Measurements from ENCODE around the gene MLLT11.

Gene MLLT11

GRCh38 chr1:151065089-151065645, 5.0 kb downstream of the MLLT11 start:
- Histone ChIP-seq H3K9ac (ENCODE audit: low read length) (no peak overlapping the region), H3K4me2 (ENCODE audit: low read length) (no peak overlapping the region), H3K27ac (ENCODE audit: low read depth, low read length) (no peak overlapping the region), H3K79me1 (ENCODE audit: low read length) (peaks cover 8% of the 10 kb centered on the region), H4K8ac (ENCODE audit: low read depth, low read length) (no peak overlapping the region), H3K56ac (ENCODE audit: low read length) (no peak overlapping the region), H3K27me3 (ENCODE audit: insufficient read depth, low read length, poor library complexity) (no peaks in the 10 kb centered on the region), H3K4ac (ENCODE audit: low read depth, low read length) (no peak overlapping the region), H2AK5ac (ENCODE audit: low read length) (no peak overlapping the region), H2BK120ac (ENCODE audit: low read depth, low read length) (no peak overlapping the region), H2BK5ac (ENCODE audit: low read length) (no peak overlapping the region), H3K23ac (ENCODE audit: low read length) (no peak overlapping the region), H3K4me1 (ENCODE audit: control insufficient read depth, low read depth, low read length) (peaks cover 3% of the 10 kb centered on the region), H3K18ac (ENCODE audit: low read length) (no peak overlapping the region), H2BK15ac (replicated peaks; ENCODE audit: low read depth) (no peak overlapping the region), H3K36me3 (ENCODE audit: control insufficient read depth, insufficient read depth, low read length) (peaks cover 5% of the 10 kb centered on the region), H3K4me3 (ENCODE audit: low read length) (no peak overlapping the region), H3K79me2 (ENCODE audit: control insufficient read depth, insufficient read depth, low read length) (peaks cover 49% of the 10 kb centered on the region), H4K5ac (ENCODE audit: low read length) (no peak overlapping the region)
- no peak for DNase-seq

DNA sequence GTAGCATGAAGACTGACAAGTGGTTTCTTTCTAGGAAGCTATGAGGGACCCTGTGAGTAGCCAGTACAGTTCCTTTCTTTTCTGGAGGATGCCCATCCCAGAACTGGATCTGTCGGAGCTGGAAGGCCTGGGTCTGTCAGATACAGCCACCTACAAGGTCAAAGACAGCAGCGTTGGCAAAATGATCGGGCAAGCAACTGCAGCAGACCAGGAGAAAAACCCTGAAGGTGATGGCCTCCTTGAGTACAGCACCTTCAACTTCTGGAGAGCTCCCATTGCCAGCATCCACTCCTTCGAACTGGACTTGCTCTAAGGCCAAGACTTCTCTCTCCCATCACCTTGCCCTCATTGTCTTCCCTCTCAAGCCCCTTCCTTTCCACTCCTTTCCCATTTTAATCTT, 7.0 kb downstream of the MLLT11 start:
- Histone ChIP-seq H3K23ac (ENCODE audit: low read length) (no peak overlapping the region), H3K4me3 (ENCODE audit: low read length) (no peak overlapping the region), H3K79me1 (ENCODE audit: low read length) (peaks cover 8% of the 10 kb centered on the region), H3K18ac (ENCODE audit: low read length) (no peak overlapping the region), H2AK5ac (ENCODE audit: low read length) (no peak overlapping the region), H2BK120ac (ENCODE audit: low read depth, low read length) (no peak overlapping the region), H3K9ac (ENCODE audit: low read length) (no peak overlapping the region), H3K36me3 (ENCODE audit: control insufficient read depth, insufficient read depth, low read length) (peaks cover 5% of the 10 kb centered on the region), H4K8ac (ENCODE audit: low read depth, low read length) (no peak overlapping the region), H3K56ac (ENCODE audit: low read length) (no peak overlapping the region), H4K5ac (ENCODE audit: low read length) (no peak overlapping the region), H2BK5ac (ENCODE audit: low read length) (no peak overlapping the region), H3K27me3 (ENCODE audit: insufficient read depth, low read length, poor library complexity) (no peaks in the 10 kb centered on the region), H3K4me1 (ENCODE audit: control insufficient read depth, low read depth, low read length) (peaks cover 3% of the 10 kb centered on the region), H3K4me2 (ENCODE audit: low read length) (no peak overlapping the region), H2BK15ac (replicated peaks; ENCODE audit: low read depth) (no peak overlapping the region), H3K4ac (ENCODE audit: low read depth, low read length) (no peak overlapping the region), H3K27ac (ENCODE audit: low read depth, low read length) (no peak overlapping the region), H3K79me2 (ENCODE audit: control insufficient read depth, insufficient read depth, low read length) (peaks cover 37% of the 10 kb centered on the region)
- no CpG with 5 or more reads among the region's 4 CpGs for WGBS (ENCODE audit: extremely low coverage, insufficient coverage, low lambda C conversion rate)
- no peak for DNase-seq

DNA sequence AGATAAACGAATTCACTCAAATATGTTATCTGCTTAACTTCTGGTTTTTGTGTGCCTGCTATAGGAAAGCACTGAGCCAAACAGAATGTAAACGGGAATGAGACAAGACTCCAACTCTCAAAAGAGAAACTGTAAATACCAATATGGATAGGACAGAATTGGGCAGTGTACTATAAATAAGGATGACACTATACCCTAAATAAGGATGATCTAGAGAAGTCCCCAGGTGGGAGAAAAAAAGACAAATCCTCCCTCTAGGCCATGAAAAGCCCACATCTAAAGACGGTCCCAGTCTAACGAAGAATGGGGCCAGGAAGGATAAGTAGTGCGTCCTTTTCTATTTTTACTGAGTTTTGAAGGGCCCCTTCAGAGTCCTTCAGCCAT, 8.9 kb downstream of the MLLT11 start:
- Histone ChIP-seq H3K79me2 (ENCODE audit: control insufficient read depth, insufficient read depth, low read length) (peaks cover 24% of the 10 kb centered on the region), H2BK120ac (ENCODE audit: low read depth, low read length) (no peak overlapping the region), H3K9ac (ENCODE audit: low read length) (no peak overlapping the region), H3K56ac (ENCODE audit: low read length) (no peak overlapping the region), H3K4ac (ENCODE audit: low read depth, low read length) (no peak overlapping the region), H4K5ac (ENCODE audit: low read length) (no peak overlapping the region), H3K4me3 (ENCODE audit: low read length) (no peak overlapping the region), H3K27ac (ENCODE audit: low read depth, low read length) (no peak overlapping the region), H3K79me1 (ENCODE audit: low read length) (peaks cover 8% of the 10 kb centered on the region), H2BK5ac (ENCODE audit: low read length) (no peak overlapping the region), H3K23ac (ENCODE audit: low read length) (no peak overlapping the region), H3K27me3 (ENCODE audit: insufficient read depth, low read length, poor library complexity) (no peaks in the 10 kb centered on the region), H2AK5ac (ENCODE audit: low read length) (no peak overlapping the region), H4K8ac (ENCODE audit: low read depth, low read length) (no peak overlapping the region), H3K4me2 (ENCODE audit: low read length) (no peak overlapping the region), H3K18ac (ENCODE audit: low read length) (no peak overlapping the region), H3K4me1 (ENCODE audit: control insufficient read depth, low read depth, low read length) (peaks cover 3% of the 10 kb centered on the region), H2BK15ac (replicated peaks; ENCODE audit: low read depth) (no peak overlapping the region), H3K36me3 (ENCODE audit: control insufficient read depth, insufficient read depth, low read length) (peaks cover 5% of the 10 kb centered on the region)
- WGBS (ENCODE audit: extremely low coverage, insufficient coverage, low lambda C conversion rate) = no CpG with 5 or more reads among the region's 5 CpGs
- DNase-seq = no peak

DNA sequence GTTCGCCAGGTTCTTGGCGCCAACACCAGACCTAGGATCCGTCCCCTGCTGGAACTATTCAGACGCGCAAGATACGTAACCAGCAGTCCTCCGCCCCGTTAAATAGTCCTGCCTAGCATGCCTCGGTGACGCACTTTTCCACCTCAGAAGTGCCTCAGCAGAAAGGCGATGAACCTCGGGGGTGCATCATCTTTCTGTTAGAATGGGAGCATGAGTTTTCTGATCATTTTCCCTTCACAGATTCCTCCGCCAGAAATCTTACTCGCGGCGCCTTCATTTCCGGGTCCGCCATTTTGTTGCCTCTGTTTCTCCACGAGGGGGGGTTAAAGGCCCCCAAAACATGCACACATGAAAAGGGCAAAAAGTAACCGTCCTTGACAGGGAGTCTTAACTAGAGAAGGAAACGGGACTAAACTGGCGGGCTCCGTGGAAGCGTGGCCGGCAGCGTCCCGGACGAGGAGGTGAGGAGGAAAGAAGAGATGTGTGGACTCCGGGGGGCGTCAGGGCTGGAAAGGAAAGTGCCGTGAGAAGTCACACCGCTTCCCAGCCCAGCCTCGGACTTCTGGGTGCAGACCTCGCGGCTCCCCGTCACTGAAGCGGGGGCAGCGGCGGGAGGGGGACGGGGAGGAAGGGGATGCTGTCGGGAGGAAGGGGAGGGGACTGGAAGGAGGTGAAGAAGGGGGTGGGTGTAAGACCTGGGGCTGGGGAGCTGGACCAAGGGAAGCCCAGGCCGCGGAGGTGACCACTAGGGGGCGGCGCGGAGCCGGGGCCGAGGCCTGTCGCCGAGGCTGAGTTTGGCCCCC, 10.5 kb downstream of the MLLT11 start, which contains the start of gene GABPB2:
Gene GABPB2, plus strand, starts transcription at position 288 of the 803 bp plus-strand sequence. CDS start 17,429 bp downstream, outside the sequence.
- Histone ChIP-seq H3K4ac (ENCODE audit: low read depth, low read length) (peak within 1 kb of the TSS; percentile 100), H3K23ac (ENCODE audit: low read length) (no peak within 1 kb of the TSS), H2BK120ac (ENCODE audit: low read depth, low read length) (peak within 1 kb of the TSS; percentile 55), H3K4me3 (ENCODE audit: low read length) (peak within 1 kb of the TSS; percentile 29), H4K5ac (ENCODE audit: low read length) (no peak within 1 kb of the TSS), H3K79me2 (ENCODE audit: control insufficient read depth, insufficient read depth, low read length) (peaks cover 12% of the 10 kb centered on the region), H3K36me3 (ENCODE audit: control insufficient read depth, insufficient read depth, low read length) (peaks cover 5% of the 10 kb centered on the region), H3K56ac (ENCODE audit: low read length) (peak within 1 kb of the TSS; percentile 79), H2BK5ac (ENCODE audit: low read length) (peak within 1 kb of the TSS; percentile 44), H3K4me2 (ENCODE audit: low read length) (peak within 1 kb of the TSS; percentile 44), H3K4me1 (ENCODE audit: control insufficient read depth, low read depth, low read length) (no peaks in the 10 kb centered on the region), H3K9ac (ENCODE audit: low read length) (peak within 1 kb of the TSS; percentile 72), H2BK15ac (replicated peaks; ENCODE audit: low read depth) (no peak within 1 kb of the TSS), H3K79me1 (ENCODE audit: low read length) (peaks cover 4% of the 10 kb centered on the region), H2AK5ac (ENCODE audit: low read length) (no peak within 1 kb of the TSS), H3K27me3 (ENCODE audit: insufficient read depth, low read length, poor library complexity) (no peaks in the 10 kb centered on the region), H3K27ac (ENCODE audit: low read depth, low read length) (peak within 1 kb of the TSS; percentile 73), H4K8ac (ENCODE audit: low read depth, low read length) (peak within 1 kb of the TSS; percentile 77), H3K18ac (ENCODE audit: low read length) (peak within 1 kb of the TSS; percentile 96)
- no CpG with 5 or more reads among the region's 50 CpGs for WGBS (ENCODE audit: extremely low coverage, insufficient coverage, low lambda C conversion rate)
- peak; percentile 98 for DNase-seq

GRCh38 chr1:151072224-151072623, 12.0 kb downstream of the MLLT11 start:
- Histone ChIP-seq H2AK5ac (ENCODE audit: low read length) (no peak overlapping the region), H3K4me1 (ENCODE audit: control insufficient read depth, low read depth, low read length) (no peaks in the 10 kb centered on the region), H3K56ac (ENCODE audit: low read length) (no peak overlapping the region), H3K36me3 (ENCODE audit: control insufficient read depth, insufficient read depth, low read length) (peaks cover 1% of the 10 kb centered on the region), H3K18ac (ENCODE audit: low read length) (no peak overlapping the region), H3K27me3 (ENCODE audit: insufficient read depth, low read length, poor library complexity) (no peaks in the 10 kb centered on the region), H4K5ac (ENCODE audit: low read length) (no peak overlapping the region), H3K23ac (ENCODE audit: low read length) (no peak overlapping the region), H3K4ac (ENCODE audit: low read depth, low read length) (peak overlapping the region; percentile 6), H2BK120ac (ENCODE audit: low read depth, low read length) (no peak overlapping the region), H2BK15ac (replicated peaks; ENCODE audit: low read depth) (no peak overlapping the region), H3K79me2 (ENCODE audit: control insufficient read depth, insufficient read depth, low read length) (peaks cover 2% of the 10 kb centered on the region), H4K8ac (ENCODE audit: low read depth, low read length) (no peak overlapping the region), H3K27ac (ENCODE audit: low read depth, low read length) (no peak overlapping the region), H3K9ac (ENCODE audit: low read length) (no peak overlapping the region), H3K4me3 (ENCODE audit: low read length) (no peak overlapping the region), H2BK5ac (ENCODE audit: low read length) (no peak overlapping the region), H3K79me1 (ENCODE audit: low read length) (peaks cover 1% of the 10 kb centered on the region), H3K4me2 (ENCODE audit: low read length) (no peak overlapping the region)
- no peak for DNase-seq
- WGBS (ENCODE audit: extremely low coverage, insufficient coverage, low lambda C conversion rate) = no CpG with 5 or more reads among the region's 13 CpGs
